Measurements from ENCODE around the gene ZNF853. TPM values are rescaled to one million over a fixed set of nuclear protein-coding genes. Genes with fewer than 3 reads are reported as not detected.

The ZNF853 gene
- total RNA-seq, 2 donors from 2014 or later = 13.3 to 25.2 TPM

GRCh38 chr7:6588566-6588965 lies 26.8 kb upstream of the ZNF853 start:
- no peak overlapping the region for H3K4me3 ChIP-seq
- no peak overlapping the region for H3K27ac ChIP-seq
- peaks cover 0 to 18% of the 10 kb centered on the region in 2 donors for H3K4me1 ChIP-seq
- H3K9me3 ChIP-seq = no peaks in the 10 kb centered on the region
- DNase-seq (ENCODE audit: low spot score) = no peak
- TF ChIP-seq CTCF (IDR thresholded peaks at IDR 0.05) = no peak
- peaks cover 32% of the 10 kb centered on the region for H3K36me3 ChIP-seq
- no peaks in the 10 kb centered on the region for H3K27me3 ChIP-seq

GRCh38 chr7:6589151-6589828 lies 26.1 kb upstream of the ZNF853 start:
- DNase-seq (ENCODE audit: low spot score) = no peak
- no peak for TF ChIP-seq CTCF (IDR thresholded peaks at IDR 0.05)
- no peaks in the 10 kb centered on the region for H3K9me3 ChIP-seq
- H3K4me3 ChIP-seq = peak overlapping the region; percentile 9 to 75
- peak overlapping the region in 1 of 2 donors; percentile 76 for H3K27ac ChIP-seq
- H3K4me1 ChIP-seq = peaks cover 0 to 18% of the 10 kb centered on the region in 2 donors
- no peaks in the 10 kb centered on the region for H3K27me3 ChIP-seq
- peaks cover 37% of the 10 kb centered on the region for H3K36me3 ChIP-seq

- peak within 1 kb of the TSS; percentile 72 to 76 for H3K27ac ChIP-seq
- H3K36me3 ChIP-seq = peaks cover 39% of the 10 kb centered on the region
- peak within 1 kb of the TSS; percentile 75 to 82 for H3K4me3 ChIP-seq
- no peak for DNase-seq (ENCODE audit: low spot score)
- no peaks in the 10 kb centered on the region for H3K27me3 ChIP-seq
- H3K4me1 ChIP-seq = peaks cover 0 to 18% of the 10 kb centered on the region in 2 donors
- TF ChIP-seq CTCF (IDR thresholded peaks at IDR 0.05) = peak; percentile 81 to 94
- no peaks in the 10 kb centered on the region for H3K9me3 ChIP-seq
Observed at GRCh38 chr7:6589829-6590644, 25.4 kb upstream of the ZNF853 start, which contains the start of gene INTS15. INTS15 (plus strand) TSS chr7:6590021; CDS start chr7:6590284, 263 bp downstream.

- no peak for DNase-seq (ENCODE audit: low spot score)
- H3K4me1 ChIP-seq = peaks cover 0 to 18% of the 10 kb centered on the region in 2 donors
- no peaks in the 10 kb centered on the region for H3K9me3 ChIP-seq
- peak overlapping the region; percentile 75 to 82 for H3K4me3 ChIP-seq
- H3K36me3 ChIP-seq = peaks cover 41% of the 10 kb centered on the region
- H3K27me3 ChIP-seq = no peaks in the 10 kb centered on the region
- TF ChIP-seq CTCF (IDR thresholded peaks at IDR 0.05) = no peak
- H3K27ac ChIP-seq = peak overlapping the region; percentile 72 to 76
Observed at GRCh38 chr7:6590645-6591110, 24.7 kb upstream of the ZNF853 start.

GRCh38 chr7:6600093-6600492 lies 15.3 kb upstream of the ZNF853 start:
- H3K4me3 ChIP-seq = no peak overlapping the region
- no peaks in the 10 kb centered on the region for H3K4me1 ChIP-seq
- DNase-seq (ENCODE audit: low spot score) = no peak
- H3K36me3 ChIP-seq = peaks cover 70% of the 10 kb centered on the region
- TF ChIP-seq CTCF (IDR thresholded peaks at IDR 0.05) = no peak
- no peaks in the 10 kb centered on the region for H3K27me3 ChIP-seq
- H3K9me3 ChIP-seq = no peaks in the 10 kb centered on the region
- no peak overlapping the region for H3K27ac ChIP-seq

Data from right atrium auricular region (tissue), 2 donors.